NCI-H82 treated with DMSO at 0.1 percent for 48 hours (cell line): ENCODE data around the gene MYO18B.

Experiments used
- DNase-seq: peaks from one replicate; lab custom pipeline; 2025; ENCODE audit not compliant: unreplicated experiment; lab: John Stamatoyannopoulos, UW

The MYO18B gene

DNA sequence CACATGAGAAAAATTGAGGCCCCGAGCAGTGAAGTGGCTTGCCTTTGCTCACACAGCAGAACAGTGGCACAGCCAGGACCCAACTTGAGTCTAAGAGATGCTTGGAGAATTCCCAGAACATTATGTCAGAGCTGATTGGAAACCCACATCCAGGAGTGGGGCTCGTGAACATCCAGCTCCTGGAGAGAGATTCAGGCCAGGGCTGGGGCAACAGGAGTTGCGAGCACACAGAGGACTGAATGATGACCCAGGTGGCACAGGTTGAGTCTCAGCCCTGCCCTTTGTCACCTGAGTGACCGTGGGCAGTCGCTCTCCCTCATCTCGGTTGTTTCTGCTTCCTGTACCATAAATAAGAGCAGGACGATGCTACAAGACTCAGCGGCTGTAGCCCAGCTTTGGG is 102.6 kb downstream of the MYO18B start:
- DNase-seq, result no peak

DNA sequence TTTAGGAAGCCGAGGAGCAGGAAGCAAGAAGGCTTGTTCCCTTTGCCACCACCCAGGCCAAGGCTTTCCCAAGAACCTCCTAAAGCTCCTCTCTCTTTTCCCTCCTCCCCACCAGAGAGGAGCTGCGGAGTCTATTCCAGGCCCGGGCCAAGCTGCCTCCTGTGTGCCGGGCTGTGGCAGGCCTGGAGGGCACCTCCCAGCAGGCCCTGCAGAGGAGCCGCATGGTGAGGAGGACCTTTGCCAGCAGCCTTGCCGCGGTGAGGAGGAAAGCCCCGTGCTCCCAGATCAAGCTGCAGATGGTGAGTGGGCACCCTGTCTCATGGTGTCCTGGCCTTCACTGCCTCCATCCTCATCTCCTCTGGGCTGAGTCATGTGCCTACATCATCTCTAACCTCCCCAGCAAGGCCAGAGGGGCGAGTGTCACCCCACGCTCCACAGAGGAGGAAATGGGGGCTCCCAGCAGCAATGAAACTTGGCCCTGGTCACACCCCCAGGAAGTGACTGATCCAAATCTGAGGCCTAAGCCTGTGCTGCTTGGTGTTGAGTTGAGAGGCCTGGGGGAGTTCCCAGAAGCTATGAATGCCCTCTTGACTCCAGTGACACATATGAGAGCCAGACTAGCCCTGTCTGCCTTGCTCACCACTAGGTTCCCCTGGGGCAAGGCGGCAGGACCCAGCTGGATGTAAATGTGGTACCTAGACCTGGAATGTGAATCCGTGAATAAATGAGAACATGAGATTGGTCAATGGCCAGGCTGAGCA is 104.2 kb downstream of the MYO18B start:
- DNase-seq, result no peak

DNA sequence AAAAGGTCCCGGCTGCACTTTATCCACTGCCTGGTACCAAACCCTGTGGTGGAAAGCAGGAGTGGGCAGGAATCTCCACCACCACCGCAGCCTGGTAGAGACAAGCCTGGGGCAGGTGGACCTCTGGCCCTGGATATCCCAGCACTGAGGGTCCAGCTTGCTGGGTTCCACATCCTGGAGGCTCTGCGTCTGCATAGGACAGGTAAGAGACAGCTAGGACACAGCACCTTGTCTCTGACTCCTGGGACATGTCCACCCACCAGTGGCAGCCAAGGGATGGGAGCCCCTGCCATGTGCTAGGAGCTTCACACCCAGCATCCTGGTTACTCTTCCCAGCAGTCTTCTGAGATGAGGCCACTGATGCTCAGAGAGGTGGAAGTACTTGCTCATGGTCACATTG is 105.5 kb downstream of the MYO18B start:
- DNase-seq, result no peak

DNA sequence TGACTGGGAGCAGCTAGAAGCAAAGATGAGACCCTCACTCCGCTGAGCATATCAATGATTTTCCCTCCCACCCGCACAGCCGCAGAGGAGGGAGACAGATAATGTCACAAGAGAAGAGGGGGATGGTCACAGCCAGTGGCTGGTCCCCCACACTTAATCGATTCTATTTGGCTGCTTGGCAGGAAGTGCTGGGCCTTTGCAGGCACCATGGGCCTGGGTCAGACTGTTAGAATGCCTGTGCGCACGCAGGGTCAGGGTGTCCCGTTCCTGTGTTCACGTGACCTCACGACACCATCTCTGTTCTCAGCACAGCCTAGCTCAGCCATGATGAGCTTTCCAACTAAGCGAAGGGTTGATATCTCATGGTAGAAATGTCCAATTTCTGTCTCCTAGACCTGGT is 107.0 kb downstream of the MYO18B start:
- DNase-seq, result no peak

DNA sequence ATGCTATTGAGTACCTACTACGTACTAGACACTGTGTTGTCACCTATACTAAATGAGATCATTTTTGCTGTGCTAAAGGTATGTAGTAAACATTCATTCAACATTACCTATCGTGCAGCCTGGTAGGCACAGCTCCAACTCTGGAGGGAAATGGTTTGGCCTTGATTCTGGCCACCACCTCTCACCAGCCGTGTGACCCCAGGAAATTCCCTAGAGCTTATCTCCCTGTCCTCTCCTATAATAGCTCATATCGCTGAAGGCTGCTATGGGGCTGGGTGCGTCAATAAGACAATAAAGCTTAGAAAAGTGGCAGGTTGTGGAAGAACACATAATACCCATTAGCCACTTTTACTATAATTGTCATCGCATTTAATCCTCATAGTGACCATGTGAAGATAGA is 107.5 kb downstream of the MYO18B start:
- DNase-seq, result no peak

DNA sequence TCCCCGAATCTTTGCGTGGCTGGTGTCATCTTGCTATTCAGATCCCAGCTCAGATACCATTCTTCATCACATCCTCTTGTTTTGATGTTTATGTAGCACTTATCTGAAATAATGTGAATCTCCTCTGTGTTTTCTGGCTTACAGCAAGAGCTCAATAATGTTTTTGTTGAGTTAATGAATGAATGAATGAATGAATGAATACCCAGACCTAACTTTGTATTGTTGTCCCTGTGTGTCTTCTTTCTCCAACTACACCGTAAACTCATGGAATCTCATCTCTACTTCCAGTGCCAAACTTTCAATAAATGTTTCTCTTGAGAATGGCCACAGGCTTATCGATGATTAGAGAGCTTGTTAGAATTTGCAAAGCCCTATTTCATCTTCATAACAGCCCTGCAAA is 110.2 kb downstream of the MYO18B start:
- DNase-seq, result no peak

DNA sequence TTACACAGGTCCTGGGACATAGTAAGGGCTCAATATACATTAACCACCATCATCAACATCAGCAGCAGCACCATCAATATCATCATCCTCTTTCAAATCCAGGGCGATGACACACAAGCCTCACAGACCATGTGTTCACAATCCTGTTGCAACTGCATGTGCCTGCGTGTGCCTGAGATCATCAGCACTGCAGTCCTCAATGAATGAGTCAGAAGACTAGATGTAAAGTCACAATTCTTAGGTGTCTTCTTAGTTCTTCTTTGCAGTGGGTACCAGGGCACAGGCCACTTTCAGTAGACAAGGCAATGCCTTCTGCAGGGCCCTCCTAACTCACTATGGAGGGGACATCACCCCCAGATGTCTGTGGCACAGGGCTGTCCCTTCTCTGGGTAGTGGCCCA is 111.1 kb downstream of the MYO18B start:
- DNase-seq, result no peak

DNA sequence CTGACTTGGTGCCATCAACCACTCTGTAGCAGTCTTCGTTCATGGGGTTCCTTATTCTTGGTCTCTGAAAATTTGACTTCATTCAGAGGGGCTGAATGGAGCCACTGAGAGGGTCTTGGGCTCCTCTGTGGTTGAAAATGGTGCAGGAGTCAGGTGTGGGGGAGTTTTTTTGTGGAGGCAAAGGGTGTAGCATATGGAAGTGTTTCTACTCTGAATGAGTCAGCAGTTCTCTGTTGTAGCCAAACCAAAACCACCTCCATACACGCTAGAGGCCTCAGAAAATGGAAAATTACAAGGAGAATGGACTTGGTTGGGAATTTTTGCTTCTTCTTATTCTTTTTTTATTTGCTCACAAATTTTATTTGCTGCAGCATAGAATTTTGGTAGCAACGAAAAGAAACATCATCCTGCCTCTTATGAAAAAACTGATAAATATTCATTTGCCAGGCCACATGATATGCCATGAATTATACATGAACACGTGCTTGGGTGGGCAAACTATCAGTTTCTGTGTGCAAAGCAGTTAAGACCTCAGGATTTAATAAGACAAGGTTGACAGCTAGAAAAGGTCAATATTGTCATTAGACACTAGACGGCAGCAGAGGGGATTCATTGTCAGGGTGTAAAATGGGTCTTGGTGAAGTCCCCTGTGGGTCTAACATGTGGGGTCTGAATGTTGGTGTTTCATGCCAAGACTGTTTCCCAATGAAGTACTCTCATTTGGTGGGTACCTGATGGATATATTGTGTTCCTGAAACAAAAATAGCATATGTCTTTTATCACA is 111.7 kb downstream of the MYO18B start:
- DNase-seq, result peak; percentile 28

DNA sequence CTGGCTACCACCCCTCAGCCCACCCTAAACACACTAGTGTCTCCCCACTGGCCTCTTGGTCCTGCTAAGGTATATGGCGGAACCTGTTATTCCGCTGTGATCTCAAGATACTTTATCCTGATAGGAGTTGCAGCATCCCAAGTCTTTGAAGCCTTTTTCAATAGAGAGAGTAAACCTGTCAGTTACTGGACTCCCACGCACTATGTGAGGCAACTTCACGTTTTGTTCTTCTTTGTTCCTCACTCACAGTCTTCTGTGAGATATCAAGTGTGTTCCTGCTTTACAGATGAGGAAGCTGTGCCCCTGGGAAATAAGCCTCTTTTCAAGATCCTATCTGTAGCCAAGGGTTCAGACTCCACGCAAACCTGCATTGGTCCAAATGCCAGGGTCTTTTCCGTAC is 127.8 kb downstream of the MYO18B start:
- no peak for DNase-seq

DNA sequence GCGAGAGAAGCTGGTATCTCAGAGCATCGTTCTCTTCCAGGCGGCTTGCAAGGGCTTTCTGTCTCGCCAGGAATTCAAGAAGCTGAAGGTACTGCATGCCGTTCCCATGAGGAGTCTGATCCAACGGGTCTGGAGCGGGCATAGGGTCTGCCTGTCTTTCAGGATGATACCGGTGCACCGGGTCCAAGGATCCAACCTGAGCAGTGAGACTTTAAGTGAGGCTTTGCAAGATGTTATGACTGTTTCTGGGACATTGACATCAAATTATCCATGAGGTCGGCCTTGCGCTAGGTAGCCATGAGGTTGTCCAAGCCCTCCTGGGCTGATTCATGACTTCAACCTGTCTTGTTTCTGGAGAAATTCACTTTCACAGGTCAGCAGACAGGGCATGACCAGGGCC is 132.3 kb downstream of the MYO18B start:
- DNase-seq, result no peak

DNA sequence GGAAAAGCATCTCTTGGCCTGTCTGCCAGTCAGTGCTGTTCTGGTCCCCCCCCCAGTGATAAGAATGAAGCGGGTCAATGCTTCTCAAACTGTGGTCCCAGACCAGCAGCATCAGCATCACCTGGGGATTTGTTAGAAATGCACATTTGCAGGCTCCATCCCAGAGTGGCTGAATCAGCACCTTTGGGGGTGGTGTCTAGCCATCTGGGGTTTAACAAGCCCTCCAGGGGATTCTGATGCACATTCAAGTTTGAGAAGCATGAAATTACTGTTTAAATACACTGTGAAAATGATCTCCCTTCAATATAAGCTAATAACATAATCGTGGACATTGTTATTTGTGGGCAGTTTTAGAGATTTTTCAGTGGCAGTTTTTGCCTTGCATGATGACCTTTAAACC is 133.5 kb downstream of the MYO18B start:
- no peak for DNase-seq

DNA sequence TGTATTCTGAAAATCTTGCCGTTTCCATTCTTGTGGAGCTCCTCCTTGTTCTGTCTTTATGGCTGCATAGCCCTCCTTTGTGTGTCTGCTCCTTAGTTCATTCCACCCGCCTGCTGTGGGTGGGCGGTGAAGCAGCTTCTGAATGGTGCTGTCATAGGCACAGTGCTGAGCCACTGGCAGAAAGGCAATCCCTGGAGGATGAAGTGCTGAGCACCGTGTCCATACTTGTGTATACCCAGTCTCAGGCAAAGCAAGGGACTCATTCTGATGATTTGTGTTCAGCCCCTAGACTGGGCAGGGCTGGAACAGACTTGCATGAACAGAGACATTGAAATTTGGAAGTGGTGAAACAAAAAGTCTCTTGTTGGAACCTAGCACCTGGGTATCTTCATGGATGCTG is 134.9 kb downstream of the MYO18B start:
- DNase-seq, result no peak

DNA sequence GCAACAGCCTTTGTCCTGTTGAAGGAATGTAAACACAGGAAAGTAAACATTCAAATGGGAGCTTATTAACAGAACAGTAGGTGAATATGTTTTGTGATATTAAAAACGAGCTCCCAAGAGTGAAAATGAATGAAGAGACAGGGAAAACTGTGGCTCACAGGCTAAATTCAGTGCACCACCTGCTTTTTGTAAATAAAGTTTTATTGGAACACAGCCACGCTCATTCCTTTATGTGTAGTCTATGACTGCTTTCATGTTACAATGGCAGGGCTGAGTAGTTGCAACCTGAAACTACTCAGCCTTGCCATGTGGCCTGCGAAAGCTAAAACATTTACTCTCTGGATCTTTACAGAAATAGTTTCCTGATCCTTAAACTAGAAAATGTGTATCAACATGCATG is 136.9 kb downstream of the MYO18B start:
- no peak for DNase-seq

DNA sequence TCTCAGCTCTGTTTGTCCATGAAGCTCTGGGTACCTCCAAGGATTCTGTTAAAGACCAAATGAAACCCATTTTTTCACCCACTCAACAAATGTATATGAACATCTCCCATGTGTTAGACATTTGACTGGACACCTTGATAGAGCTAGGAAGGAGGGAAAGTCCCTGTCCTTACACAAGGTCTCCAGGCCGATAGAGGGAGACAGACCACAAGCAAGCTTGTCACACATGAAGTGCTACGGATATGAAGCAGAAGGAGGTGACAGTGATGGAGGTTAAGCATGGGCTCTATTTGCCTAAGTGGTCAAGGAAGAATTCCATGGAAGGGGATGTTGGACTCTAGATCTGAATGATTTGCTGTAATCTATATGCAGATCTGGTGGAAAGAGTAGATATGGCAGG is 138.5 kb downstream of the MYO18B start:
- DNase-seq, result no peak

DNA sequence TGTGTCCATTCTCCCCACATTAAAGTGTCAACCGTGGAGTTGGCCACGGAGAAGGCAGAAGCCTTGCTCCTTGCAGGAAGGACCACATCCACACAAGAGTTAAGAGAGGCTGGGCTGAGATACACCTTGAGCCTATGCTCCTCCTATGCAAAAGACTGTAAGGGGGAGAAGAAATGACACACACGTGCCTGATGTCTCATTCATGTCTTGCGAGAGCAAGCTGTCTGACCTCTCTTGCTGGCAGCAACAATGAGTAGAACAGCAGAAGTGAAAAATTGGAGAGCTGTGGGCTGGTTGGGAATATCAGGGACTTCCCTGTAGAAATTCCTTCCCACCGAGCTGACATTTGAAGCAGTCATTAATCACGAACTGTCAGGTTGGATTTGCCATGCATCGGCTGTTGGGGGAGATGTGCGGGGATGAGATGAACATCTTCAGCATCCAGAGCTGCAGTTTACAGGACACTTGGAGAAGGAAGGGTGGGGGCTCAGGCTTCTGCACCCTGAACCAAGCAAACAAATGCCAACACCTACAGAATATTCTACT is 139.3 kb downstream of the MYO18B start:
- no peak for DNase-seq

DNA sequence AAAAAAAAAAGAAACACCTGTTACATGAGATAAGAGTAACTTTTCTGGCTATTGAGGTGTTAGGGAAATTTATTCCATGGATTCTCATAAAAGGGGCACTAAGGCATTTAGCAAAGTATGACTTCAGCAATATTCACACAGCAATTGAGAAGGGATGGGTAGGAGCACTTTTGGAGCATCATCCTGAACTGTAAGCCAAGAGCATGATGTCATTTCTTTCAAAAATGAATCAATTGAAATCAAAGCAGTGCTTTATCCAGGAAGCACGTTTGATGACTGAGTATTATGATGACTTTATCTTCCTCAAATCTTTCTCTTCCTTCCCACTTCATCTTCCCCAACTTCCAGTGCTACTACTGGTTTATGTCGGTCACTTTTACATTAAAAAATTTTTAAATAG is 140.4 kb downstream of the MYO18B start:
- no peak for DNase-seq

DNA sequence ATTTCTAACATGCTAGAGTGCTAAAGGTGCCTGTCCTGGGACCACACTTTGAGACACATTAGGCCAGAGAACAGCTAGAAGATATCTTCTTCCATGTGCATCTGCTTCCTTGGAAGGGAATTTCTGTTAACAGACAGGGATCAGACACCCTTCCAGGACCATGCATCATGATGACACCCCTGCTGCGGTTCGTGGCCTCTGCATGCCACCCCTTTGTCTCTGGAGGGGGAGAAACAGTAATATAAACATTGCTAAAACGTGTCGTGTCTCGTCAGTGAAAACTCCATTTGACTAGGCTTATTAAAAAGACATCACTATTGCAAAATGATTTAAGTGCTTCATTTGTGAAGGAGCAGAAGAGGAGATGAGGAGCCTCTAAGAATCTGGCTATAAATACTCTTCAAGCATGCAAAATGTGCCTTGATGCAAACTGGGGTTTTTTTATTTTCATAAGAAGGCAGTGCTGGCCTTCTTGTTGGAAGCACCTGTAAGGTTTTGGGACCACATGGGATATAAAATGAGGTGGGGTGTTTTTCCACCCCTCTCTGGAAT is 141.6 kb downstream of the MYO18B start:
- DNase-seq, result no peak

DNA sequence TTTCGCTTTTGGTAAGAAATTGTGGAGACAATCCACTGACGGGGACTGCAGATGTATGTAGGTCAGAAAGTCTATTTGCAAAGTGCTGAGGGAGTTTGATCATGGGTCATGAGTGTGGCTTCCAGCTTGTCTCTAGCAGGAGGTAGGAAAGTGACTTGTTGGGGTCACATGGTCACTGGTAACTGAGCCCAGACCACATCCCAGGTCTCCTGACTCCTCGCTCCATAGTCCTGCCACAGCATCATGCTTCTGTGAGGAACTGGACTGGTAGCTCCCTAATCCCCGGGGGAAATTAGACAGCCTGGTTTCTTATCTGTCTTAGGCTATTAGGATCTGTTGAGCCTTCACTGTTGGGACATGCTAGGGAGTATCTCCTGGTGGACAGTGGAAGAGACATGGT is 142.1 kb downstream of the MYO18B start:
- no peak for DNase-seq

DNA sequence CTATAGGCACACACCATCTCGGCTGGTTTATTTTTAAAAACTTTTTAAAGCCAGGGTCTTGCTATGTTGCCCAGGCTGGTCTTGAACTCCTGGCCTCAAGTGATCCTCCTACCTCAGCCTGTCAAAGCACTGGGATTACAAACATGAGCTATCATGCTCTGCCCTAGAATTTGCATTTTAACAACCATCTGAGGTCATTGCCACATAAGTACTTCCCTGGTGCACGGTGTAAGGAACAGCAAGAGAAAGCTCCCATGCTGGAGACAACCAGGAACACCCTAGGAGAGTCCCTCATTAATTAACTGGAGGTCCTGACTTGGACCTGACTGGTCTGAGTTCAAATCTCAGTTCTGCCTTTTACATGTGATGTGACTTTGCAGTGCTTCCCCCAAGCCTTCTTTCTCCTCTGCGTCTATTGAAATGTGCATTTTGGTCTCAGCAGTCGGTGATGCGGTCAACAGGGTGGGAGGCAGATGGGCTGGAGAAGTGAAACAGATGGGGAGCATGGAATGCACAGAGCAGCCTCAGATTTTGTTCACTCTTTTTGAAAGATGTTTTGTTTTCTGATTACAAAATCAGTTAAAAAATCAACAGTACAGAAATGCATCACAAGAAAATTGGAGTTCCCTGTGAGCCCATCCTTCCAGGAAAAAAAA is 146.5 kb downstream of the MYO18B start:
- DNase-seq, result no peak

DNA sequence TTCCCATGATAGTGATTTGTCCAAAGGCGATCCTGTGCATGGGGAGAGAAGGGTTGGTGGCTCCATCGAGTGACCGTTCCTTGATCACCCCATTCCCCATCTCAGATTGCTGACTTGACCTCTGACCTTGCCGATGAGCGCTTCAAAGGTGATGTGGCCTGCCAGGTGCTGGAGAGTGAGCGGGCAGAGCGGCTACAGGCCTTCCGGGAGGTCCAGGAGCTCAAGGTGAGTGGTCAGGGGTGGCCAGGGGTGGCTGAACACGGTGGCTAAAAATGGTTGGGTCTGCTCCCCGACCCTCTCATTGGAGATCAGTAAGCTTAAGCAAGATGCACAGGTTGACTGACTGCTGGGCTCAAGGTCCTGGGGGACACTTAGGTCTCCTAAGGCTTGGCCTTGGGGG is 148.7 kb downstream of the MYO18B start:
- DNase-seq, result no peak

DNA sequence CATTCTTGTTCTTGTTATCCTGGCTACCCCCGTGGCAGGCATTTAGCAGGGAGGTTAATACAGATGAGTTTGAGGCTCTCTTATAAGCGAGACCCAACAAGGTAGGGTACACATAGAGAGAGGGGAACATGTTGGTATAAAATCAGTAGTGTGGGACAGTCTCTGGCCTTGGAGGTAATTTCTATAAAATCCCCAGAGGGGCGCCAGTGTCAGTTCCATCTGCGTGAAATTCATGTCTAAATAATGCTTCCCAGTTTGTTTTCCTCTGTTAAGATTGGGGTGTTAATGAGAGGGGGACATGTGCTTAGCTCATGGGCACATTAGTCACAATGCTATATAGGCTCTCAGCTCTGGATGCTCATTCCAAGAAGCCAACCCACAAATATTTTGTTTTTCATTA is 150.7 kb downstream of the MYO18B start:
- DNase-seq, result no peak

DNA sequence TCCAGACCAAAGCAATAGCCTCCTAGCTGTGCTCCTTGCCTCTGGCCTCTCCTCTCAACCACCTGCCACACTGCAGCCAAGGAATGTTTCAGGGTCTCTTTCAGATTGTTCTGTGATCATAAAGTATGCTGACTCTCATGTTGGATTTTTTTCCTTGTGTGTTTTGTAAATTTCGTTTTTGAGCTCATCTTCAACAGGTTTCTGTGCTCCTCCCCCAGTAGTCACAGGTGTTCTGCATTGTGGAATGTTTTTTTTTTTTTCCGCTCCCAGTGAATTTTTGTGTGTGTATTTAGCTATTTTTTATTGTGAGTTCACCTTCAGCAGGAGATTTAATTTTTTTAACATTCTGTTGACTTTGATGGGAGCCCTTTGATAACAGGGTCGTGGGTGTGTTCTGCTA is 153.7 kb downstream of the MYO18B start:
- no peak for DNase-seq
